ENCODE measurements around the gene CAPN10. TPM values are rescaled to one million over a fixed set of nuclear protein-coding genes. Genes with fewer than 3 reads are reported as not detected.

The CAPN10 gene
- total RNA-seq, 1 experiment from 2014 or later: 61.3 TPM

- ChIA-PET CTCF (interaction anchor here (0.9 kb wide), 1 partner anchor 90 kb away, joined by 3 read pairs; no protein-coding TSS in a partner anchor), POLR2A (no interaction called here)
- Mint-ChIP-seq H3K9me3 (peaks cover 25% of the 10 kb centered on the region), H3K4me3 (no peak overlapping the region), H3K4me1 (no peaks in the 10 kb centered on the region), H3K27ac (no peak overlapping the region), H3K27me3 (ENCODE audit: low read depth) (peaks cover 1% of the 10 kb centered on the region), H3K36me3 (peaks cover 21% of the 10 kb centered on the region)
- ATAC-seq (no peak), DNase-seq (ENCODE audit: low spot score) (no peak)
- TF ChIP-seq KAT7 (CRISPR knock-in tag; IDR thresholded peaks at IDR 0.05; ENCODE audit: borderline replicate concordance) (no peak), ZNF425 (CRISPR knock-in tag; conservative IDR thresholded peaks at IDR 0.05) (no peak), ATF3 (CRISPR knock-in tag; conservative IDR thresholded peaks at IDR 0.05) (no peak), HMGXB4 (CRISPR knock-in tag; IDR thresholded peaks at IDR 0.05) (no peak), ZBTB21 (CRISPR knock-in tag; IDR thresholded peaks at IDR 0.05; ENCODE audit: borderline replicate concordance) (no peak), TEAD4 (CRISPR knock-in tag; IDR thresholded peaks at IDR 0.05) (no peak), ERG (CRISPR knock-in tag; IDR thresholded peaks at IDR 0.05) (no peak), FOXP1 (CRISPR knock-in tag; IDR thresholded peaks at IDR 0.05; ENCODE audit: borderline replicate concordance) (no peak), NFYB (CRISPR knock-in tag; conservative IDR thresholded peaks at IDR 0.05; ENCODE audit: low read depth) (no peak), ZBTB43 (CRISPR knock-in tag; IDR thresholded peaks at IDR 0.05) (no peak), SOX15 (CRISPR knock-in tag; IDR thresholded peaks at IDR 0.05) (no peak), EMX1 (CRISPR knock-in tag; IDR thresholded peaks at IDR 0.05) (no peak), FOXJ3 (CRISPR knock-in tag; IDR thresholded peaks at IDR 0.05; ENCODE audit: borderline replicate concordance) (no peak)
These were observed 35.2 kb upstream of the CAPN10 start for GRCh38 chr2:240551288-240551687.

GRCh38 chr2:240551811-240552210 lies 34.7 kb upstream of the CAPN10 start:
- Mint-ChIP-seq H3K4me1 (peaks cover 2% of the 10 kb centered on the region; the same call in 1 of the 2 replicates), H3K27me3 (ENCODE audit: low read depth) (peaks cover 7% of the 10 kb centered on the region), H3K9me3 (peaks cover 25% of the 10 kb centered on the region), H3K4me3 (no peak overlapping the region), H3K36me3 (peaks cover 21% of the 10 kb centered on the region), H3K27ac (no peak overlapping the region)
- no peak for ATAC-seq
- DNase-seq (ENCODE audit: low spot score): no peak
- POLR2A ChIA-PET: no interaction called here
- CTCF ChIA-PET: interaction anchor here (0.9 kb wide), 1 partner anchor 89 kb away, joined by 3 read pairs; no protein-coding TSS in a partner anchor
- TF ChIP-seq MLX (CRISPR knock-in tag; IDR thresholded peaks at IDR 0.05) (no peak), ETV6 (CRISPR knock-in tag; IDR thresholded peaks at IDR 0.05) (no peak), ARID4B (CRISPR knock-in tag; IDR thresholded peaks at IDR 0.05; ENCODE audit: borderline replicate concordance) (no peak), OVOL2 (CRISPR knock-in tag; IDR thresholded peaks at IDR 0.05; ENCODE audit: borderline replicate concordance) (no peak), FOXP1 (CRISPR knock-in tag; IDR thresholded peaks at IDR 0.05; ENCODE audit: borderline replicate concordance) (no peak), FOXK1 (CRISPR knock-in tag; IDR thresholded peaks at IDR 0.05) (no peak), ELF4 (CRISPR knock-in tag; IDR thresholded peaks at IDR 0.05; ENCODE audit: low read depth) (no peak), PRRX2 (CRISPR knock-in tag; IDR thresholded peaks at IDR 0.05) (no peak), RELA (CRISPR knock-in tag; IDR thresholded peaks at IDR 0.05; ENCODE audit: borderline replicate concordance) (no peak)
